Measurements from ENCODE around the gene AATK.

Gene AATK

DNA sequence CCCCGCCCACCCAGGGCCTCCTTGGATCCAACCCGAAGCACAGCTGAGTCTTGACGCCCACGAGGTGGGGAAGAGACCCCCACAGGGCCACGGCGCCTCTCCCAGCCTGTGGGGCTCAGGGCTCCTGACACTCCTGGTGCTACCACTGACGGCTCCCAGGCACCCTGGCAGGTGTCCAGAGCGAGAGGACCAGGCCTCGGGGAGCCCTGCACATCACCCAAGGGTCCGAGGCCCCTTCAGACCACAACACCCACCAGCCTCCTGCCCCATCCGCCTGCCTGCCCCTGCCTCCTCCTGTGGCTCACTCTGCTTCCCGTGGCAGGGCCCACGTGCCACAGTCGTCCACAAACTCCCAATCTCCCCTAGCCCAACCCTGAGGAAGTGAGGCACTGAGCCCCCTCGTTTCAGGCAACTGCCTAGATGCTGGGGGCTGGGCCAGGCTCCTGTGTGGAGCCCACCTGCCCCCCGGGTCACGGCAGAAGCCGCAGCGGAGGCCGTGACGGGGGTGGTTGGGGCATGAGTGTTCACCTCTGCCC is 28.3 kb upstream of the AATK start:
- no peak for TF ChIP-seq CTCF (IDR thresholded peaks at IDR 0.05; ENCODE audit: low read depth, low read length)
- DNase-seq: no peak
- no peak overlapping the region for H3K4me3 ChIP-seq (ENCODE audit: low read depth, low read length)
- H3K4me1 ChIP-seq: peaks cover 13% of the 10 kb centered on the region
- H3K9me3 ChIP-seq: no peaks in the 10 kb centered on the region
- no peaks in the 10 kb centered on the region for H3K27me3 ChIP-seq
- peaks cover 16% of the 10 kb centered on the region for H3K36me3 ChIP-seq

DNA sequence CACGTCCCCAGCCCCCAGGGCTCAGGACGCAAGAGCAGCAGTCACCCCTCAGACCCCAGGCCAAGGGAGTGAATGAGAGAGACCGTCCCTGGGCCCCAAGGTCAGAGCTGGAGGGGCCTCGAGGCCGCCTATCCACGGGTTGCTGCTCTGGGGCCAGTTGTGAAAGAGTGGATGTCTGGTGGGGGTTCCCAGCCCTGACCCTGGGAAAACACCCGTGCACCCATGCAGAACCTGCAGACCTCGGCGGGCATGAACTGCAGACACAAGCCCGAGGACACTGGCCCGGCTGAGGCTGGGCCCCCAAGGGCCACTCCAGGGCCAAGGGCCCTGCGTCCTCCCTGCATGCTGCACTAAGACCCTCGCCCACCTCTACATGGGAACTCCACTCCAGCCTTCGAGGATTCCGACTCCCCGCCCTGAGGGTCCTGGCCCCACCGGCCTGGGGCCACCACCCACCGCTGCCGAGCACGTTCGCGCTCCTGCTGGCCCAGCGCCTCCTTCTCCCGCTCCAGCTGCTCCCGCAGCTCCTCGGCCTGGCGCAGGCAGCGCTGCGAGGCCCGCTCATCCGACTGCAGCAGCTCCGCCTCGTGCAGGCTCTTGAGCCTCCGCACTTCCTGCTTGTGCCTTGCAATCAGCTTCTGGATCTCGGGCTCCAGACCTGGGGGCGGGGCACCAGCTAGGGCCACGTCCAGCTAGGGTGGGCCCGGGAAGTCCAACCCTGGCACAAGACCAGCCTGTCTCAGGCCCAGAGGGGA is 27.6 kb upstream of the AATK start:
- Histone ChIP-seq H3K36me3 (peaks cover 10% of the 10 kb centered on the region), H3K4me1 (peaks cover 13% of the 10 kb centered on the region), H3K9me3 (no peaks in the 10 kb centered on the region), H3K4me3 (ENCODE audit: low read depth, low read length) (no peak overlapping the region), H3K27me3 (no peaks in the 10 kb centered on the region)
- TF ChIP-seq CTCF (IDR thresholded peaks at IDR 0.05; ENCODE audit: low read depth, low read length): no peak
- DNase-seq: peak; percentile 70

DNA sequence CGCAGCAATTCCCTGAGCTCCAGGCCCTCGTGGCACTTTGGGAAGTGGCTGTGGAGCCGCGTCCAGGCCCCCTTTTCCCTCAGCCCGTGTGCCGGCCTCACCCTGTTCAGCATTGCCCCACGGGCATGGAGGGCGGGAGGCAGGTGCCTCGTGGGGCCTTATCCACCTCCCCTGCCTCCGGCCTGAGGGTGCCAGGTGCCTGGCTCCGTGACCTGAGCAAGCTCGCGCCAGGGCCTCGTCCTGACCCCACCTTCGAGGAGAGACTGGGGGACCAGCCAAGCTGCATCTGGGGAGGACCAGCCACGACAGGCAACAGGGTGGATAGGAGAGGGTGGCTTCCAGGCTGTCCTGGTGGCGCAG is 27.0 kb upstream of the AATK start:
- Histone ChIP-seq H3K4me3 (ENCODE audit: low read depth, low read length) (no peak overlapping the region), H3K4me1 (peaks cover 13% of the 10 kb centered on the region), H3K9me3 (no peaks in the 10 kb centered on the region), H3K36me3 (peaks cover 10% of the 10 kb centered on the region), H3K27me3 (no peaks in the 10 kb centered on the region)
- TF ChIP-seq CTCF (IDR thresholded peaks at IDR 0.05; ENCODE audit: low read depth, low read length): no peak
- DNase-seq: peak; percentile 8

DNA sequence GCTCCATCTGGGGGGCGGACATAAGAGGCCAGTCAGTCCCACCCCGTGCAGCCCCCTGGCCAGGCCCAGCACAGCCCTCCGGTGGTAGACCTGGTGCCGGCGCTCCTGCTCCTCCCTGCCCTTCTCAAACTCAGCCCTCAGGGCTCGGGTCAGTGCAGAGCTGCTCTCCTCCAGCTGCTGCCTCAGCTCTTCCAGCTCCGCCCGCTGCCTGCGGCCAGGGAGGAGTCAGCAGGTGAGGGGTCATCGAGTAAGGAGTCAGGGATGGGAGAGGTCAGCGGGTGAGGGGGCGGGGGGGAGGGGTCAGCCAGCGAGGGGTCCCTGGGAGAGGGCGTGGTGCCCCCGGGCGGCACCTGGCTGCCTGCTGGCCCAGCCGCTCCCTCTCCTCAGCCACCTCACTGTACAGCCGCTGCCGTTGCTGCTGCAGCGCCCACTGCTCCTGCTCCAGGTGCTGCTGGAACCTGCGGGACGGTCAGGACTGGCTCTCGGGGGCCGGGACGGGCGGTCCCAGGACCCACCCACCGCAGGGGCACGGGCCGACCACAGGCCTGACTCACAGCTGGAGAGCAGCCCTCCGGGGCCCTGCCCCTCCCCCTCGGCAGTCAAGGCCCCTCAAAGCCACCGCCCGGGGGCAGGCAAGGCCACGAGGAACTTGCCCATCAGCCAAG is 26.5 kb upstream of the AATK start:
- no peak for TF ChIP-seq CTCF (IDR thresholded peaks at IDR 0.05; ENCODE audit: low read depth, low read length)
- H3K27me3 ChIP-seq: no peaks in the 10 kb centered on the region
- peak; percentile 21 for DNase-seq
- peaks cover 13% of the 10 kb centered on the region for H3K4me1 ChIP-seq
- H3K36me3 ChIP-seq: peaks cover 10% of the 10 kb centered on the region
- H3K4me3 ChIP-seq (ENCODE audit: low read depth, low read length): no peak overlapping the region
- H3K9me3 ChIP-seq: no peaks in the 10 kb centered on the region

DNA sequence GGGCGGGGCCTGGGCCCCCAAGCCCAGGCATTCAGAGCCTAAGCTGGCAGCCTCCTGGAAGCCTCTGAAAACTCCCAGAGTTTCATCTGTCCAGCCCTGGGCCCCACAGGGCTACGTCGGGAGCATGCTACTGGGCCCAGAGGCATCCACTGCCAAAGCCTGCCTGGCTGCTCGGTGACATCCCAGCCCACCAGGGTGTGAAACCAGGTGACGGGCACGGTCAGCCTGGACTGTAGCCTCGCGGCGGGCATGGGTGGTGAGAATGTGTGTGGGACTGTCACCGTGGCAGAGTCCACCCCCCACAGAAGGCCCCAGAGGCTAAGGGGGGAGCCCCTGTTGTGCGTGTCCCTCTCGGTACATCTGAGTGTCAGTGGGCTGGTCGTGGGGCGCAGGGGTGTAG is 25.6 kb upstream of the AATK start:
- H3K27me3 ChIP-seq: no peaks in the 10 kb centered on the region
- peaks cover 10% of the 10 kb centered on the region for H3K36me3 ChIP-seq
- H3K4me3 ChIP-seq (ENCODE audit: low read depth, low read length): no peak overlapping the region
- H3K4me1 ChIP-seq: peaks cover 13% of the 10 kb centered on the region
- H3K9me3 ChIP-seq: no peaks in the 10 kb centered on the region
- TF ChIP-seq CTCF (IDR thresholded peaks at IDR 0.05; ENCODE audit: low read depth, low read length): no peak
- DNase-seq: peak; percentile 10

DNA sequence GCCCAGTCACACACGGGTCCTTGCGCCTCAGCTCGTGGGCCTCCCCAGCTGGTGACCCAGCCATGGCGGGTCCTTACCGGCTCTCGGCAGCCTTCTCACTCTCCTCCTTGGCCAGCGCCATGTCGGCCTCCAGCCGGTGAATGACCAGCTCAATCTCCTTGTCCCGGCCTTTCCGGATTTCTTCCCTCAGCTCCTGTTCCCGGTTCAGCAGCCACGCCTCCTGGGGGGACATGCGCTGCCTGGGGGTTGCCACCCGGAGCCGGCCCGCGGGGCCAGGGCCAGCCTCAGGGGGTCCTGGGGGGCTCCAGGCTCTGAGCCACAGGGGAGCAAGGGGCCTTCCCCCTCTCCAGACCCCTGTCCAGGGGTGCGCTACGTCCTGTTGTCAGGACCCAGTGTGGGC is 25.1 kb upstream of the AATK start:
- TF ChIP-seq CTCF (IDR thresholded peaks at IDR 0.05; ENCODE audit: low read depth, low read length): no peak
- H3K36me3 ChIP-seq: peaks cover 10% of the 10 kb centered on the region
- no peak overlapping the region for H3K4me3 ChIP-seq (ENCODE audit: low read depth, low read length)
- DNase-seq: no peak
- H3K4me1 ChIP-seq: peaks cover 13% of the 10 kb centered on the region
- no peaks in the 10 kb centered on the region for H3K27me3 ChIP-seq
- no peaks in the 10 kb centered on the region for H3K9me3 ChIP-seq

Data from BE2C (cell line).